ENCODE data around the gene C11orf21. TPM values are rescaled to one million over a fixed set of nuclear protein-coding genes. Genes with fewer than 3 reads are reported as not detected.

The C11orf21 gene
- total and polyA plus RNA-seq, 10 of the 15 experiments (the other 5 are each of a cell fraction or from before 2014, with no cell fraction given) = 0.04 to 0.26 (median 0.11) TPM; not detected in 7

GRCh38 chr11:2311353-2312133 is 9.8 kb upstream of the C11orf21 start:
- Histone ChIP-seq H3K27me3 (replicated peaks in 1 of 2; ENCODE audit: control insufficient read depth in 2 of 2, insufficient read depth in 2 of 2, low read length in 1 of 2) (no peaks in the 10 kb centered on the region), H3K4me1 (ENCODE audit: control insufficient read depth, insufficient read depth, low read length) (no peaks in the 10 kb centered on the region), H3K27ac (ENCODE audit: control insufficient read depth, insufficient read depth) (no peak overlapping the region), H2AFZ (ENCODE audit: control insufficient read depth, low read depth, low read length) (no peak overlapping the region), H3K4me3 (no peak overlapping the region), H3K36me3 (ENCODE audit: control insufficient read depth in 2 of 2, insufficient read depth in 2 of 2, low read length in 1 of 2) (no peaks in the 10 kb centered on the region), H3K9me3 (replicated peaks; ENCODE audit: control insufficient read depth, insufficient read depth, low read length) (no peaks in the 10 kb centered on the region), H3K4me2 (ENCODE audit: control insufficient read depth, insufficient read depth) (no peak overlapping the region), H3K79me2 (ENCODE audit: control insufficient read depth, insufficient read depth, low read length) (no peaks in the 10 kb centered on the region), H4K20me1 (ENCODE audit: control insufficient read depth, insufficient read depth) (no peaks in the 10 kb centered on the region), H3K9ac (ENCODE audit: control insufficient read depth, insufficient read depth, low read length) (no peak overlapping the region)
- in situ Hi-C loops (cut with MboI) = loop anchor here (5.0 kb wide), 1 partner anchor 106 kb away; no protein-coding TSS in a partner anchor
- POLR2A ChIA-PET = no interaction called here
- WGBS (ENCODE audit: insufficient coverage, insufficient replicate concordance, low lambda C conversion rate, missing lambda C conversion rate) = 40% methylated on average over 21 of the region's 21 CpGs
- no peak for TF ChIP-seq DPF2 (IDR thresholded peaks at IDR 0.05)
- TF ChIP-seq SKIL (IDR thresholded peaks at IDR 0.05; ENCODE audit: low read depth, poor library complexity, severe bottlenecking) = no peak
- TF ChIP-seq SIN3A (IDR thresholded peaks at IDR 0.05; ENCODE audit: low read depth, low read length) = no peak
- no peak for TF ChIP-seq IKZF1 (conservative IDR thresholded peaks at IDR 0.05)
- no peak for TF ChIP-seq ZNF622 (IDR thresholded peaks at IDR 0.05)
- TF ChIP-seq SIX5 (IDR thresholded peaks at IDR 0.05; ENCODE audit: low read depth, low read length, severe bottlenecking) = no peak
- TF ChIP-seq CUX1 (IDR thresholded peaks at IDR 0.05; ENCODE audit: insufficient replicate concordance, low read depth, low read length) = no peak
- TF ChIP-seq, protein P1, sequence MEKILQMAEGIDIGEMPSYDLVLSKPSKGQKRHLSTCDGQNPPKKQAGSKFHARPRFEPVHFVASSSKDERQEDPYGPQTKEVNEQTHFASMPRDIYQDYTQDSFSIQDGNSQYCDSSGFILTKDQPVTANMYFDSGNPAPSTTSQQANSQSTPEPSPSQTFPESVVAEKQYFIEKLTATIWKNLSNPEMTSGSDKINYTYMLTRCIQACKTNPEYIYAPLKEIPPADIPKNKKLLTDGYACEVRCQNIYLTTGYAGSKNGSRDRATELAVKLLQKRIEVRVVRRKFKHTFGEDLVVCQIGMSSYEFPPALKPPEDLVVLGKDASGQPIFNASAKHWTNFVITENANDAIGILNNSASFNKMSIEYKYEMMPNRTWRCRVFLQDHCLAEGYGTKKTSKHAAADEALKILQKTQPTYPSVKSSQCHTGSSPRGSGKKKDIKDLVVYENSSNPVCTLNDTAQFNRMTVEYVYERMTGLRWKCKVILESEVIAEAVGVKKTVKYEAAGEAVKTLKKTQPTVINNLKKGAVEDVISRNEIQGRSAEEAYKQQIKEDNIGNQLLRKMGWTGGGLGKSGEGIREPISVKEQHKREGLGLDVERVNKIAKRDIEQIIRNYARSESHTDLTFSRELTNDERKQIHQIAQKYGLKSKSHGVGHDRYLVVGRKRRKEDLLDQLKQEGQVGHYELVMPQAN (conservative IDR thresholded peaks at IDR 0.05) = no peak
- TF ChIP-seq BMI1 (IDR thresholded peaks at IDR 0.05; ENCODE audit: borderline replicate concordance) = no peak
- no peak for TF ChIP-seq MTA3 (IDR thresholded peaks at IDR 0.05; ENCODE audit: borderline replicate concordance, low read length)
- no peak for TF ChIP-seq MEF2B (IDR thresholded peaks at IDR 0.05; ENCODE audit: partially characterized antibody, poor library complexity, severe bottlenecking)
- TF ChIP-seq BCL11A (IDR thresholded peaks at IDR 0.05; ENCODE audit: low read depth, low read length) = no peak
- TF ChIP-seq FOXM1 (IDR thresholded peaks at IDR 0.05; ENCODE audit: low read depth, low read length) = no peak
- FAIRE-seq (no peak), ATAC-seq (no peak), DNase-seq (ENCODE audit: low read depth, low spot score) (no peak)
- SMC1A ChIA-PET (ENCODE audit: uncharacterized antibody, unreplicated experiment) = interaction anchor here (0.6 kb wide), 1 partner anchor 70 kb away, joined by 3 read pairs; no protein-coding TSS in a partner anchor
- no TSS peak for BruUV-seq (replicated peaks)
- RAD21 ChIA-PET (ENCODE audit: unreplicated experiment) = no interaction called here
- intact Hi-C loops (cut with micrococcal nuclease; ENCODE audit: unreplicated experiment) = no loop called here
- CTCF ChIA-PET = interaction anchor here (3.2 kb wide), 1 partner anchor 109 kb away, joined by 19 read pairs; no protein-coding TSS in a partner anchor
